OCI-LY3 (cell line): ENCODE results near the gene LRBA.

Experiments used
- CTCF ChIP-seq: fragments of 200-600, 300-600 bp; sonication (generic); IDR thresholded peaks from 2 replicates; pipeline ENCODE4 v1.5.1; 2014; ENCODE audit warnings: antibody characterized with exemption, low read length, low read depth
- EZH2phosphoT487 ChIP-seq: fragments of 200-600 bp; shearing (Covaris generic); IDR thresholded peaks from 2 replicates; pipeline ENCODE4 v1.6.1; 2018; ENCODE audit warnings: antibody characterized with exemption, mixed run types, low read depth

DNA sequence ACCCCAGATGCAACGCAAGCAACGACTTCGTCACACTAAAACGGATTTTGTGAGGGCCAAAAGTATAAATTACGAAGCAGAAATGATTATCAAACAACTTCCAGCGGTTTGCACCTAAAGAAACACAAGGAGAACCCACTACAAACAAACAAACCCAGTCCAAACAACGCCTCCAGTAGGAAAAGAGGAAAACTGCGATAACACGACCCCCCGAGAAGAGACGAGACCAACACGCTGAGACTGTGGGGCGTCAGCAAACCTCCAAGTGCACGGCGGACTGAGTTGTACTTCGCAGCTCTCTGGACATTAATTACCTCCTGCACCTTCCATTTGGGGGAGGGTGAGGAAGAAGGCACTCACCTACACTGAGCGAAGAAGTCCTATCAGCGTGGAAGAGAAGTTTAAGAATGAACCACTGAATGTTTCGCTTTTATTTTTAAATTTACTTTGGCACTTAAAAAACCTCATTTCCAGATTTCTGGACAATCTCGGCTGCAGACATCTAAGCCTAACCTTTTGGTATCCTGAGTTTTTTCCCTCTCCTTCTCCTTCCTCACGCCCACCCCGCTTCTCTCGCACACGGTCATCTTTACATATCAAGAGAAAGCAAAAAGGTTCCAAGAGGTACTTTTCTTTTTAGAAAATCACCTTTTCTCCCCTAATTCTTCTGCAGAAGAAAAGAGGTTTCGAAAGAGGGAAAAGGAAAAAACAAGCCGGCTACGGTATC, 432.8 kb downstream of the LRBA start, which contains the start of gene MAB21L2:
- no peak for TF ChIP-seq CTCF
- no peak for TF ChIP-seq EZH2phosphoT487
